C4-2B (cell line): ENCODE data around the gene RCAN1.

Experiments
- CTCF ChIP-seq: fragments of 450-650 bp; conservative IDR thresholded peaks from 2 replicates; pipeline ENCODE4 v1.5.1; 2017; ENCODE audit warnings: mild to moderate bottlenecking
- ZFX ChIP-seq: fragments of 450-650 bp; IDR thresholded peaks from 2 replicates; pipeline ENCODE4 v1.6.1; 2017

GRCh38 chr21:34537838-34538237 lies 77.1 kb downstream of the RCAN1 start:
- no peak for TF ChIP-seq CTCF
- TF ChIP-seq ZFX = no peak
